Measurements from ENCODE around the gene GNPTG.
"Not testable (repeated sequence)": the region's sequence is repeated elsewhere in the genome, so short reads cannot be mapped to it uniquely, and the experiment has no call there.

The GNPTG gene

GRCh38 chr16:1325261-1325660 is 26.5 kb upstream of the GNPTG start:
- peak overlapping the region; percentile 34 for H3K27ac ChIP-seq
- no peak for TF ChIP-seq CTCF (conservative IDR thresholded peaks at IDR 0.05; ENCODE audit: low read depth)
- CTCF ChIA-PET, result no interaction called here
- POLR2A ChIA-PET (ENCODE audit: low non-redundant PET), result no interaction called here
- DNase-seq (ENCODE audit: low spot score), result no peak

- no peak for DNase-seq (ENCODE audit: low spot score)
- TF ChIP-seq CTCF (conservative IDR thresholded peaks at IDR 0.05; ENCODE audit: low read depth), result no peak
- ChIA-PET POLR2A (ENCODE audit: low non-redundant PET) (interaction anchor here (0.7 kb wide), 1 partner anchor 17 kb away, joined by 6 read pairs; the partner anchor contains the start of gene UBE2I), CTCF (interaction anchor here (0.6 kb wide), 1 partner anchor 46 kb away, joined by 5 read pairs; no protein-coding TSS in a partner anchor)
- H3K27ac ChIP-seq, result peak overlapping the region; percentile 34
Observed at GRCh38 chr16:1325673-1326371, 25.9 kb upstream of the GNPTG start.

- no peak for DNase-seq (ENCODE audit: low spot score)
- POLR2A ChIA-PET (ENCODE audit: low non-redundant PET), result interaction anchor here (0.7 kb wide), 1 partner anchor 17 kb away, joined by 6 read pairs; the partner anchor contains the start of gene UBE2I
- CTCF ChIA-PET, result interaction anchor here (0.6 kb wide), 1 partner anchor 46 kb away, joined by 5 read pairs; no protein-coding TSS in a partner anchor
- TF ChIP-seq CTCF (conservative IDR thresholded peaks at IDR 0.05; ENCODE audit: low read depth), result no peak
- peak overlapping the region; percentile 34 for H3K27ac ChIP-seq
Observed at GRCh38 chr16:1326391-1326790, 25.3 kb upstream of the GNPTG start.

GRCh38 chr16:1326946-1327618 is 24.6 kb upstream of the GNPTG start:
- peak overlapping the region; percentile 16; the same call in 1 of the 2 replicates for H3K27ac ChIP-seq
- TF ChIP-seq CTCF (conservative IDR thresholded peaks at IDR 0.05; ENCODE audit: low read depth), result no peak
- POLR2A ChIA-PET (ENCODE audit: low non-redundant PET), result interaction anchor here (0.7 kb wide), 1 partner anchor 18 kb away, joined by 6 read pairs; the partner anchor contains the start of gene UBE2I
- CTCF ChIA-PET, result no interaction called here
- DNase-seq (ENCODE audit: low spot score), result no peak

- CTCF ChIA-PET, result no interaction called here
- no peak for DNase-seq (ENCODE audit: low spot score)
- no peak for TF ChIP-seq CTCF (conservative IDR thresholded peaks at IDR 0.05; ENCODE audit: low read depth)
- H3K27ac ChIP-seq, result peak overlapping the region; percentile 7; the same call in 1 of the 2 replicates
- POLR2A ChIA-PET (ENCODE audit: low non-redundant PET), result no interaction called here
Observed at GRCh38 chr16:1327619-1327947, 24.1 kb upstream of the GNPTG start.

- CTCF ChIA-PET; DNase-seq (ENCODE audit: low spot score); POLR2A ChIA-PET (ENCODE audit: low non-redundant PET): not testable (repeated sequence)
- H3K27ac ChIP-seq, result peak overlapping the region; percentile 7; the same call in 1 of the 2 replicates
Observed at GRCh38 chr16:1328136-1328535, 23.6 kb upstream of the GNPTG start.

- POLR2A ChIA-PET (ENCODE audit: low non-redundant PET); H3K27ac ChIP-seq; DNase-seq (ENCODE audit: low spot score); CTCF ChIA-PET: not testable (repeated sequence)
Observed at GRCh38 chr16:1328961-1329360, 22.8 kb upstream of the GNPTG start.
